Thyroid gland (tissue), 4 donors: ENCODE data around the gene TPGS2. TPM values are rescaled to one million over a fixed set of nuclear protein-coding genes. Genes with fewer than 3 reads are reported as not detected.

ENCODE experiments used
- DNase-seq, 2 donors: peaks; one replicate each; pipeline ENCODE4 v3.0.0-alpha.2; 2019
- H3K27ac ChIP-seq, 3 donors: fragments of 200-600 bp; sonication (generic); 1 replicate in 2 of 3; 2 replicates in 1 of 3; pipeline ENCODE4 v1.5.1; 2016 to 2019; ENCODE audit warnings: mild to moderate bottlenecking in 1 of 3, moderate library complexity in 1 of 3
- H3K27me3 ChIP-seq: fragments of 200-600 bp; sonication (generic); one replicate; pipeline ENCODE4 v1.5.1; 2019
- H3K36me3 ChIP-seq, 2 donors: fragments of 200-600 bp; sonication (generic); one replicate each; pipeline ENCODE4 v1.5.1; 2016 to 2019
- H3K4me1 ChIP-seq, 2 donors: fragments of 200-600 bp; sonication (generic); one replicate each; pipeline ENCODE4 v1.5.1; 2017 to 2019
- H3K4me3 ChIP-seq, 3 donors: fragments of 200-600 bp; sonication (generic); replicated peaks in 1 of 3; 1 replicate in 2 of 3; 2 replicates in 1 of 3; pipeline ENCODE4 v1.5.1; 2016; ENCODE audit warnings: mild to moderate bottlenecking in 1 of 3
- H3K9me3 ChIP-seq: fragments of 200-600 bp; sonication (generic); one replicate; pipeline ENCODE4 v1.5.1; 2017
- POLR2A ChIP-seq, 2 donors: fragments of 450-650 bp; IDR thresholded peaks; one replicate each; pipeline ENCODE4 v1.6.1; 2017; ENCODE audit warnings: antibody characterized with exemption in 2 of 2, mild to moderate bottlenecking in 2 of 2, moderate library complexity in 1 of 2
- WGBS, 2 donors: methylation state at CpG; one replicate each; pipeline ENCODE4 v1.1.5; 2017; 5-methylcytosine and 5-hydroxymethylcytosine counted together
- intact Hi-C: fragments of 100-400 bp; cut with DNase I; formaldehyde crosslinking; loops from one replicate; pipeline ENCODE4 v1.15.1; 2023
- total RNA-seq, 4 donors: library from RNA; depleted of rRNA; stranded (reverse); fragments of >200 nt; gene quantifications; one replicate each; pipeline ENCODE4 v1.2.3, GENCODE V29; 2016
- TF ChIP-seq, protein P1 (sequence below), 6 experiments: fragments of 200-600 bp in 3 of 6; fragments of 450-650 bp in 3 of 6; sonication (generic) in 3 of 6; IDR thresholded peaks; one replicate each; pipeline ENCODE4 v1.5.1; 2016 to 2019; ENCODE audit warnings: antibody characterized with exemption in 6 of 6, mild to moderate bottlenecking in 2 of 6, inconsistent platforms in 1 of 6, moderate library complexity in 1 of 6

TPGS2 gene
- total RNA-seq, 4 donors from 2014 or later, result 95.1 to 180 (median 142) TPM

- TF ChIP-seq POLR2A (IDR thresholded peaks at IDR 0.05), result no peak
- TF ChIP-seq, protein P1, sequence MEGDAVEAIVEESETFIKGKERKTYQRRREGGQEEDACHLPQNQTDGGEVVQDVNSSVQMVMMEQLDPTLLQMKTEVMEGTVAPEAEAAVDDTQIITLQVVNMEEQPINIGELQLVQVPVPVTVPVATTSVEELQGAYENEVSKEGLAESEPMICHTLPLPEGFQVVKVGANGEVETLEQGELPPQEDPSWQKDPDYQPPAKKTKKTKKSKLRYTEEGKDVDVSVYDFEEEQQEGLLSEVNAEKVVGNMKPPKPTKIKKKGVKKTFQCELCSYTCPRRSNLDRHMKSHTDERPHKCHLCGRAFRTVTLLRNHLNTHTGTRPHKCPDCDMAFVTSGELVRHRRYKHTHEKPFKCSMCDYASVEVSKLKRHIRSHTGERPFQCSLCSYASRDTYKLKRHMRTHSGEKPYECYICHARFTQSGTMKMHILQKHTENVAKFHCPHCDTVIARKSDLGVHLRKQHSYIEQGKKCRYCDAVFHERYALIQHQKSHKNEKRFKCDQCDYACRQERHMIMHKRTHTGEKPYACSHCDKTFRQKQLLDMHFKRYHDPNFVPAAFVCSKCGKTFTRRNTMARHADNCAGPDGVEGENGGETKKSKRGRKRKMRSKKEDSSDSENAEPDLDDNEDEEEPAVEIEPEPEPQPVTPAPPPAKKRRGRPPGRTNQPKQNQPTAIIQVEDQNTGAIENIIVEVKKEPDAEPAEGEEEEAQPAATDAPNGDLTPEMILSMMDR (IDR thresholded peaks at IDR 0.05), result no peak
- WGBS, 2 donors, result 95 to 97% methylated on average over 2 of the region's 2 CpGs
- Histone ChIP-seq H3K4me1 (peaks cover 0 to under 1% of the 10 kb centered on the region in 2 donors), H3K9me3 (no peaks in the 10 kb centered on the region), H3K27ac (no peak overlapping the region), H3K36me3 (no peaks in the 10 kb centered on the region), H3K4me3 (no peak overlapping the region), H3K27me3 (no peaks in the 10 kb centered on the region)
- intact Hi-C loops, result no loop called here
- DNase-seq, result no peak
Observed at GRCh38 chr18:36848609-36849008, 19.8 kb upstream of the TPGS2 start.

GRCh38 chr18:36843784-36844183, 15.0 kb upstream of the TPGS2 start:
- Histone ChIP-seq H3K27ac (no peak overlapping the region), H3K4me3 (no peak overlapping the region), H3K4me1 (peaks cover 0 to 9% of the 10 kb centered on the region in 2 donors), H3K36me3 (no peaks in the 10 kb centered on the region), H3K27me3 (no peaks in the 10 kb centered on the region), H3K9me3 (no peaks in the 10 kb centered on the region)
- intact Hi-C loops, result no loop called here
- 79 to 89% methylated on average over 2 of the region's 2 CpGs for WGBS, 2 donors
- TF ChIP-seq, protein P1 (IDR thresholded peaks at IDR 0.05), result no peak
- TF ChIP-seq POLR2A (IDR thresholded peaks at IDR 0.05), result no peak
- no peak for DNase-seq

- Histone ChIP-seq H3K4me1 (peaks cover 0 to 9% of the 10 kb centered on the region in 2 donors), H3K27ac (no peak overlapping the region), H3K4me3 (no peak overlapping the region), H3K36me3 (no peaks in the 10 kb centered on the region), H3K9me3 (no peaks in the 10 kb centered on the region), H3K27me3 (no peaks in the 10 kb centered on the region)
- intact Hi-C loops, result no loop called here
- 70 to 80% methylated on average over 5 of the region's 5 CpGs for WGBS, 2 donors
- DNase-seq, result no peak
- TF ChIP-seq, protein P1 (IDR thresholded peaks at IDR 0.05), result no peak
- no peak for TF ChIP-seq POLR2A (IDR thresholded peaks at IDR 0.05)
Observed at GRCh38 chr18:36843199-36843598, 14.4 kb upstream of the TPGS2 start.

GRCh38 chr18:36839835-36840234, 11.0 kb upstream of the TPGS2 start:
- Histone ChIP-seq H3K27ac (no peak overlapping the region), H3K4me3 (no peak overlapping the region), H3K4me1 (peaks cover 0 to 9% of the 10 kb centered on the region in 2 donors), H3K36me3 (no peaks in the 10 kb centered on the region), H3K9me3 (no peaks in the 10 kb centered on the region), H3K27me3 (no peaks in the 10 kb centered on the region)
- 94 to 98% methylated on average over 4 of the region's 4 CpGs for WGBS, 2 donors
- no peak for DNase-seq
- intact Hi-C loops, result no loop called here
- TF ChIP-seq POLR2A (IDR thresholded peaks at IDR 0.05), result no peak
- TF ChIP-seq, protein P1 (IDR thresholded peaks at IDR 0.05), result no peak

DNA sequence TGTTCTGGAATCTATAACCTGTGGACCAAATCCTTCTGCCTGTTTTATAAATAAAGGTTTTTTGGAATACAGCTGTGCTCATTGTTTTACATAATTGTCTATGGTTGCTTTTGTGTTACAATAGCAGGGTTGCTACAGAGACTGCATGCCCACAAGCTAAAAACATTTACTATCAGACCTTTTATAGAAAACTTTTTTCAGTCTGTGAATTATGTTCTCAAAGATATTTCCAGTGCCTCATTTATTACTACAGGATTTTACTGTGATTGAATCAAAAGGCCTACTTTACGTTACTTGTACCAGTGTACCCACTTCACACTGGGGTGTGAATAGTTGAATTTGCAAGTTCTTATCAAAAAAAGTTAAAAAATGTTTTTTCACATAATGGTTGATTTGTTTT, 7.1 kb upstream of the TPGS2 start:
- no peaks in the 10 kb centered on the region for H3K27me3 ChIP-seq
- TF ChIP-seq, protein P1 (IDR thresholded peaks at IDR 0.05), result no peak
- no peak for TF ChIP-seq POLR2A (IDR thresholded peaks at IDR 0.05)
- no peak for DNase-seq
- H3K9me3 ChIP-seq, result no peaks in the 10 kb centered on the region
- intact Hi-C loops, result no loop called here
- H3K27ac ChIP-seq, result no peak overlapping the region
- no peak overlapping the region for H3K4me3 ChIP-seq
- WGBS, 2 donors, result 96 to 97% methylated on average over 1 of the region's 1 CpG
- no peaks in the 10 kb centered on the region for H3K4me1 ChIP-seq
- H3K36me3 ChIP-seq, result no peaks in the 10 kb centered on the region
